Prostate gland (tissue), 2 donors: ENCODE measurements around the gene FAH. TPM values are rescaled to one million over a fixed set of nuclear protein-coding genes. Genes with fewer than 3 reads are reported as not detected.

Source experiments
- DNase-seq: peaks from one replicate; pipeline ENCODE4 v3.0.0-alpha.2; 2019; ENCODE audit warnings: low spot score
- H3K27ac ChIP-seq, 2 donors: fragments of 200-600 bp; sonication (generic); 2 replicates each; pipeline ENCODE4 v1.5.1; 2017 to 2019
- H3K27me3 ChIP-seq: fragments of 200-600 bp; sonication (generic); replicated peaks from 2 replicates; pipeline ENCODE4 v1.5.1; 2019; ENCODE audit not compliant: insufficient read depth
- H3K36me3 ChIP-seq, 2 donors: fragments of 200-600 bp; sonication (generic); 1 replicate in 1 of 2; 2 replicates in 1 of 2; pipeline versions ENCODE4 v1.5.1 to v1.8.1; 2017 to 2019
- H3K4me1 ChIP-seq: fragments of 200-600 bp; sonication (generic); replicated peaks from 2 replicates; pipeline ENCODE4 v1.5.1; 2019
- H3K4me3 ChIP-seq, 2 donors: fragments of 200-600 bp; sonication (generic); 2 replicates each; pipeline ENCODE4 v1.5.1; 2017 to 2019
- H3K9me3 ChIP-seq: fragments of 200-600 bp; sonication (generic); 2 replicates; pipeline ENCODE4 v1.5.1; 2017
- POLR2A ChIP-seq: fragments of 450-650 bp; IDR thresholded peaks from one replicate; pipeline ENCODE4 v1.6.1; 2016; ENCODE audit warnings: antibody characterized with exemption, mild to moderate bottlenecking
- POLR2AphosphoS5 ChIP-seq: sonication (generic); formaldehyde crosslinking; IDR thresholded peaks from one replicate; pipeline ENCODE4 v1.6.1; 2017; ENCODE audit warnings: antibody characterized with exemption
- WGBS: methylation state at CpG from one replicate; pipeline ENCODE4 v1.1.5; 2018; 5-methylcytosine and 5-hydroxymethylcytosine counted together
- intact Hi-C: fragments of 100-400 bp; cut with DNase I; formaldehyde crosslinking; loops from one replicate; pipeline ENCODE4 v1.14.2; 2022
- total RNA-seq, 2 donors: library from RNA; depleted of rRNA; stranded (reverse); fragments of >200 nt; gene quantifications; one replicate each; pipeline ENCODE4 v1.1.0, GENCODE V29; 2016
- TF ChIP-seq, protein P1 (sequence below), 4 experiments: fragments of 200-600 bp in 2 of 4; fragments of 450-650 bp in 2 of 4; sonication (generic) in 2 of 4; IDR thresholded peaks; 1 replicate in 3 of 4; 2 replicates in 1 of 4; pipeline ENCODE4 v1.5.1; 2016 to 2019; ENCODE audit warnings: antibody characterized with exemption in 4 of 4, mild to moderate bottlenecking in 2 of 4, moderate library complexity in 2 of 4

FAH gene
- total RNA-seq: 10 to 100 TPM; 26.7 to 51.4 TPM

DNA sequence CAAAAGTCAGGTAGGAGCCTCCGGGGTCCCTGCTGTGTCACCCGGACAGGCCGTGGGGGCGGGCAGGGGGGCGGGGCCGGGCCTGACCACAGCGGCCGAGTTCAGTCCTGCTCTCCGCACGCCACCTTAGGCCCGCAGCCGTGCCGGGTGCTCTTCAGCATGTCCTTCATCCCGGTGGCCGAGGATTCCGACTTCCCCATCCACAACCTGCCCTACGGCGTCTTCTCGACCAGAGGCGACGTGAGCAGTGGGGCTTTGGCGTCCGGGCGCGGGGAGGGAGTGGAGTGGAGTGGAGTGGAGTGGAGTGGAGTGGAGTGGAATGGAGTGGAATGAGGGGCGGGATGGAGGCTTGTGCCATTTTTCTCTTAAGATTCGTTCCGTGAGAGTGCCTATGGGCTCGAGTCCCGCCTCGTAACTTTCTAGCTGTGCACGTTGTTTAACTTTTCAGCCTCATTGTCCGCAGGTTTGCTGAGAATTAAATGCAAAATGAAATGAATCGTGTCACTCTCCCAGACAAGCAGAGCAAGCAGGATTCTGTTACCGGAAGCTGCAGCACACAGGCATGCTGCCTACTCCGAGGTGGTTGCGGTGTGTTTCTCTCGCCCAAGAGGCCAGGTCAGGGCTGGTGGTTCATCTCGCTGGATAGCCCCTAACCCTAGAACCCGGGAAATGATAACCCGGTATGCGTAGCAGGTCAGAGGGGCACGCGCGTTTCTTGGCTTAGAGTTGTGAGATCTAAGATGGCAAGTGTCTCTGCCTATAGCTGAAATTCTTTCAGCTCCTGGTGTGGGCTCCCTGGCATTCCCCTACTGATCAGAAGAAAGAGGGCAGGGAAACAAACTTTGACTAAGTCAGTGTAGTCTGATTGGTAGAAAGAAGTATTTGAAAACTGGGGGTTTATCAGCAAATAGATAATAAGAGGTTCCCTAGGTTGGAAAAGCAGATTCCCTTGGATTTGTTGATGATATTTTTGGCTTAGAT is at the start of gene FAH:
Gene FAH (plus strand): TSS at position 104 of the 981 bp plus-strand sequence. CDS start 56 bp downstream, at position 160.
- Histone ChIP-seq H3K9me3 (no peaks in the 10 kb centered on the region), H3K27ac (peak within 1 kb of the TSS; percentile 86 to 88), H3K4me1 (peaks cover 8% of the 10 kb centered on the region), H3K4me3 (peak within 1 kb of the TSS; percentile 61 to 63), H3K27me3 (no peaks in the 10 kb centered on the region), H3K36me3 (no peaks in the 10 kb centered on the region)
- DNase-seq: no peak
- TF ChIP-seq POLR2AphosphoS5 (peak; percentile 8), POLR2A (peak; percentile 37)
- TF ChIP-seq, protein P1, sequence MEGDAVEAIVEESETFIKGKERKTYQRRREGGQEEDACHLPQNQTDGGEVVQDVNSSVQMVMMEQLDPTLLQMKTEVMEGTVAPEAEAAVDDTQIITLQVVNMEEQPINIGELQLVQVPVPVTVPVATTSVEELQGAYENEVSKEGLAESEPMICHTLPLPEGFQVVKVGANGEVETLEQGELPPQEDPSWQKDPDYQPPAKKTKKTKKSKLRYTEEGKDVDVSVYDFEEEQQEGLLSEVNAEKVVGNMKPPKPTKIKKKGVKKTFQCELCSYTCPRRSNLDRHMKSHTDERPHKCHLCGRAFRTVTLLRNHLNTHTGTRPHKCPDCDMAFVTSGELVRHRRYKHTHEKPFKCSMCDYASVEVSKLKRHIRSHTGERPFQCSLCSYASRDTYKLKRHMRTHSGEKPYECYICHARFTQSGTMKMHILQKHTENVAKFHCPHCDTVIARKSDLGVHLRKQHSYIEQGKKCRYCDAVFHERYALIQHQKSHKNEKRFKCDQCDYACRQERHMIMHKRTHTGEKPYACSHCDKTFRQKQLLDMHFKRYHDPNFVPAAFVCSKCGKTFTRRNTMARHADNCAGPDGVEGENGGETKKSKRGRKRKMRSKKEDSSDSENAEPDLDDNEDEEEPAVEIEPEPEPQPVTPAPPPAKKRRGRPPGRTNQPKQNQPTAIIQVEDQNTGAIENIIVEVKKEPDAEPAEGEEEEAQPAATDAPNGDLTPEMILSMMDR (IDR thresholded peaks at IDR 0.05): no peak
- intact Hi-C loops: loop anchor here (1.0 to 2.0 kb wide), 2 partner anchors 94 to 230 kb away; partner anchors contain the start of gene ZFAND6
- 1% methylated on average over 45 of the region's 45 CpGs for WGBS

DNA sequence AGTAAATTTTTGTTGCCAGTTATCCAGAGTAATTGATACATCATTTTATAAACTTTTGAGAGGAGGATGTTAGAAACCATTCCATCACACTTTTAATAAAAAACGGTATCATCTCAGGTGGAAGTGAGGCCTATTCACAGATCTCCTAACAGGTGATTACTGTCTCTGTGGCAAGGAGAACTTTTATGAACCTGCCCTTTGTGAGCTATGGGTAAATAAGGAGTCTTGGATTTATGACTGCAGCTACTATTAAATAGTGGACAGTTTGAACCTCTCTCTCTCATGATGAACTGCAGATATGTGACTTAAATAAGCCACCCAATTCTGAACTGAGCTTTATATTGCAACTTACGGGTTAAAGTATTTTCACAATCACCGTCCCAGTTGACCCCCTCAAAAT is 47.6 kb upstream of the FAH start:
- Histone ChIP-seq H3K27ac (no peak overlapping the region), H3K36me3 (no peaks in the 10 kb centered on the region), H3K9me3 (no peaks in the 10 kb centered on the region), H3K4me1 (peaks cover 7% of the 10 kb centered on the region), H3K4me3 (no peak overlapping the region), H3K27me3 (no peaks in the 10 kb centered on the region)
- whole genome bisulfite sequencing: 52% methylated on average over 3 of the region's 3 CpGs
- TF ChIP-seq, protein P1 (IDR thresholded peaks at IDR 0.05): no peak
- TF ChIP-seq POLR2A (no peak), POLR2AphosphoS5 (peak; percentile 39)
- DNase-seq: no peak
- intact Hi-C loops: no loop called here

DNA sequence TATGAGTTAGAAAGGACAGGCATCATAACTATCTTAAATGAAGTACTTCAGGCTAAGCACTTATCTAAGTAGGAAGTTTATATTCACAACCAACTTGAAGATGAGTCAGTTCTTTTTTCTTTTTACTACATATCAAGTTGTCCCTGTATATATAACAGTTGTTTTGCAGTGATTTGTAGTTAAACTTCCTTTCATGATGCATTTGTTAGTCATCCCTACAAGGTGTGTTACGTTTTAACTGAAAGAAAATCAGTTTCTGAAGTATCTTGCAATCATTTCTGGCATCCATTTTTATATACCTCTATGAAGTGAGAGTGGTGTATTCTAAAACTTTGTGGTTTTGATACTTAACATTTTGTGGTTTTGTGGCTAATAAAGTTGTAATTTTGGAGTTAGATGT is 47.2 kb upstream of the FAH start:
- no peaks in the 10 kb centered on the region for H3K36me3 ChIP-seq
- intact Hi-C loops: no loop called here
- WGBS: 15% methylated on average over 1 of the region's 1 CpG
- no peaks in the 10 kb centered on the region for H3K27me3 ChIP-seq
- H3K4me1 ChIP-seq: peaks cover 7% of the 10 kb centered on the region
- DNase-seq: no peak
- H3K9me3 ChIP-seq: no peaks in the 10 kb centered on the region
- no peak overlapping the region for H3K27ac ChIP-seq
- H3K4me3 ChIP-seq: no peak overlapping the region
- TF ChIP-seq POLR2A (no peak), POLR2AphosphoS5 (no peak)
- TF ChIP-seq, protein P1 (IDR thresholded peaks at IDR 0.05): no peak

DNA sequence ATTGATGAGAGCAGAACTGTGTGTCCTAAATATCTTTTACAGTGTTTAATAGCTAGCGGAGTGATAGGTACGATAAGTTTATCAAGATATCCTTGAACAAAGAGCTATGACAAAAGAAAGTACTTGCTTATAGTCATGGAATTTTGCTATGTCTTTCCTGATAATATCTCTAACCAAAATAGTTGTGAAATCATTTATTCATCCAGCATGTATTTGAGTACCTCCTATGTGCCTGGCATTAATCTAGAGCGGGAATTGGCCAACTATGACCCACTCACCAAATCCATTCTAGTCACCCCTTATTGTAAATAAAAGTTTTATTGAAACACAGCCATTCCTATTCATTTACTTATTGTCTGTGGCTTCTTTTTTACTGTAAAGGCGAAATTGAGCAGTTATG is 46.7 kb upstream of the FAH start:
- no peak overlapping the region for H3K27ac ChIP-seq
- no peaks in the 10 kb centered on the region for H3K9me3 ChIP-seq
- WGBS: 63% methylated on average over 4 of the region's 4 CpGs
- H3K36me3 ChIP-seq: no peaks in the 10 kb centered on the region
- H3K4me3 ChIP-seq: no peak overlapping the region
- no peaks in the 10 kb centered on the region for H3K27me3 ChIP-seq
- peaks cover 7% of the 10 kb centered on the region for H3K4me1 ChIP-seq
- TF ChIP-seq POLR2AphosphoS5 (no peak), POLR2A (no peak)
- TF ChIP-seq, protein P1 (IDR thresholded peaks at IDR 0.05): no peak
- intact Hi-C loops: no loop called here
- no peak for DNase-seq
